ENCODE results near the gene ZNF771. TPM values are rescaled to one million over a fixed set of nuclear protein-coding genes. Genes with fewer than 3 reads are reported as not detected.

Gene ZNF771
- polyA plus RNA-seq, 2 of the 4 experiments (the other 2 are of a cell fraction), result 5.7 to 7.2 TPM

GRCh38 chr16:30398661-30399434 is 8.6 kb upstream of the ZNF771 start:
- ATAC-seq, result no peak
- Histone ChIP-seq H3K27ac (no peak overlapping the region), H3K4me2 (no peak overlapping the region), H3K4me3 (no peak overlapping the region), H3K9me3 (no peaks in the 10 kb centered on the region), H3K4me1 (peaks cover 12% of the 10 kb centered on the region)
- ChIA-PET POLR2A (interaction anchor here (0.8 to 1.8 kb wide), 3 partner anchors 19 to 252 kb away, joined by 3 to 4 read pairs (median 3); partner anchors contain the start of genes PRR14 and TBC1D10B), CTCF (interaction anchor here (1.4 to 11.5 kb wide), 3 partner anchors 10 to 230 kb away, joined by 3 to 149 read pairs (median 6); partner anchors contain the start of gene ZNF771)
- 86% methylated on average over 23 of the region's 23 CpGs for WGBS (ENCODE audit: missing lambda C conversion rate)
- TF ChIP-seq KDM1A (IDR thresholded peaks at IDR 0.05; ENCODE audit: low read depth) (no peak), KDM5A (IDR thresholded peaks at IDR 0.05) (no peak), ZC3H11A (IDR thresholded peaks at IDR 0.05) (no peak), RFX5 (IDR thresholded peaks at IDR 0.05) (no peak), CHD2 (IDR thresholded peaks at IDR 0.05; ENCODE audit: low read length, partially characterized antibody) (no peak), BHLHE40 (IDR thresholded peaks at IDR 0.05; ENCODE audit: low read depth, low read length) (no peak), CBX8 (IDR thresholded peaks at IDR 0.05) (no peak), BCL3 (IDR thresholded peaks at IDR 0.05) (no peak), ATOH8 (CRISPR knock-in tag; IDR thresholded peaks at IDR 0.05; ENCODE audit: low read depth) (no peak), ZFP36 (IDR thresholded peaks at IDR 0.05; ENCODE audit: borderline replicate concordance, partially characterized antibody) (no peak), EHF (CRISPR knock-in tag; IDR thresholded peaks at IDR 0.05) (no peak), SREBF2 (IDR thresholded peaks at IDR 0.05) (no peak), FOSB (CRISPR knock-in tag; IDR thresholded peaks at IDR 0.05) (no peak), ELK1 (IDR thresholded peaks at IDR 0.05; ENCODE audit: low read depth, low read length) (no peak), RARB (CRISPR knock-in tag; IDR thresholded peaks at IDR 0.05) (no peak), RCOR1 (IDR thresholded peaks at IDR 0.05; ENCODE audit: low read depth, low read length) (no peak), POLR2A (IDR thresholded peaks at IDR 0.05; ENCODE audit: low read length) (no peak)
- FAIRE-seq, result no peak
- no peak for DNase-seq (ENCODE audit: low read depth in 1 of 2, low spot score in 1 of 2)

GRCh38 chr16:30399435-30400186 is 7.8 kb upstream of the ZNF771 start:
- FAIRE-seq (no peak), DNase-seq (ENCODE audit: low read depth in 1 of 2, low spot score in 1 of 2) (no peak), ATAC-seq (peak; percentile 2 to 8; a peak in 4 of 6 replicates)
- no peak for TF ChIP-seq KDM1A (IDR thresholded peaks at IDR 0.05; ENCODE audit: low read depth)
- peaks cover 8% of the 10 kb centered on the region for H3K4me1 ChIP-seq
- H3K4me3 ChIP-seq, result peak overlapping the region; percentile 63
- 37% methylated on average over 12 of the region's 12 CpGs for WGBS (ENCODE audit: missing lambda C conversion rate)
- H3K9me3 ChIP-seq, result no peaks in the 10 kb centered on the region
- CTCF ChIA-PET, result interaction anchor here (0.6 to 11.5 kb wide), 4 partner anchors 10 to 229 kb away, joined by 3 to 149 read pairs (median 4); partner anchors contain the start of gene ZNF771
- H3K4me2 ChIP-seq, result peak overlapping the region; percentile 73
- POLR2A ChIA-PET, result interaction anchor here (1.1 to 1.8 kb wide), 2 partner anchors 18 to 29 kb away, joined by 3 to 4 read pairs; partner anchors contain the start of gene TBC1D10B
- peak overlapping the region; percentile 82 to 94 for H3K27ac ChIP-seq
